GM18909 (cell line): ENCODE data around the gene FXN.

Experiments
- ATAC-seq: cut with Tn5 transposase; IDR thresholded peaks from one replicate; pipeline ENCODE4 v1.9.1; 2021; ENCODE audit warnings: mild to moderate bottlenecking; ENCODE audit not compliant: unreplicated experiment, poor library complexity

The FXN gene

GRCh38 chr9:69060766-69061165 is 25.2 kb downstream of the FXN start:
- ATAC-seq, result no peak

GRCh38 chr9:69062195-69062594 is 26.6 kb downstream of the FXN start:
- ATAC-seq, result no peak

- no peak for ATAC-seq
These were observed 28.3 kb downstream of the FXN start for GRCh38 chr9:69063839-69064238.

- no peak for ATAC-seq
These were observed 30.1 kb downstream of the FXN start for GRCh38 chr9:69065660-69066059.

- no peak for ATAC-seq
These were observed 31.4 kb downstream of the FXN start for GRCh38 chr9:69066955-69067354.

GRCh38 chr9:69070201-69070600 is 34.6 kb downstream of the FXN start:
- ATAC-seq, result no peak

- ATAC-seq, result no peak
These were observed 35.5 kb downstream of the FXN start for GRCh38 chr9:69071059-69071458.

- no peak for ATAC-seq
These were observed 37.6 kb downstream of the FXN start for GRCh38 chr9:69073103-69073502.

GRCh38 chr9:69074801-69075200 is 39.2 kb downstream of the FXN start:
- ATAC-seq, result no peak

GRCh38 chr9:69076550-69076949 is 41.0 kb downstream of the FXN start:
- ATAC-seq, result no peak

GRCh38 chr9:69078069-69078468 is 42.5 kb downstream of the FXN start:
- no peak for ATAC-seq

- no peak for ATAC-seq
These were observed 43.0 kb downstream of the FXN start for GRCh38 chr9:69078581-69078980.

GRCh38 chr9:69079186-69079585 is 43.6 kb downstream of the FXN start:
- no peak for ATAC-seq

GRCh38 chr9:69081261-69081660 is 45.7 kb downstream of the FXN start:
- no peak for ATAC-seq

GRCh38 chr9:69083321-69083720 is 47.8 kb downstream of the FXN start:
- ATAC-seq, result no peak

GRCh38 chr9:69085569-69086283 is 50.2 kb downstream of the FXN start:
- no peak for ATAC-seq

- ATAC-seq, result no peak
These were observed 50.8 kb downstream of the FXN start for GRCh38 chr9:69086312-69086711.

GRCh38 chr9:69086769-69087168 is 51.2 kb downstream of the FXN start:
- no peak for ATAC-seq

- ATAC-seq, result no peak
These were observed 53.5 kb downstream of the FXN start for GRCh38 chr9:69089082-69089481.

- no peak for ATAC-seq
These were observed 53.9 kb downstream of the FXN start for GRCh38 chr9:69089491-69089890.

GRCh38 chr9:69090140-69090750 is 54.7 kb downstream of the FXN start:
- no peak for ATAC-seq

- no peak for ATAC-seq
These were observed 55.4 kb downstream of the FXN start for GRCh38 chr9:69090946-69091345.
